GM12878 (cell line): ENCODE data around the gene SIRT5. TPM values are rescaled to one million over a fixed set of nuclear protein-coding genes. Genes with fewer than 3 reads are reported as not detected.
A peak's percentile ranks its signal among the peaks of the same experiment; 100 is the strongest.

Experiments
- BHLHE40 ChIP-seq, 2 experiments: fragments of 450-650 bp in 1 of 2; IDR thresholded peaks; 2 replicates each; pipeline ENCODE4 v1.6.1; 2011 to 2017; ENCODE audit warnings: low read depth in 2 of 2, borderline replicate concordance in 1 of 2, improper control_type of control experiment in 1 of 2, low read length in 1 of 2, mild to moderate bottlenecking in 1 of 2
- CBX3 ChIP-seq: fragments of 200-600 bp; sonication (generic); IDR thresholded peaks from 2 replicates; pipeline ENCODE4 v1.6.1; 2016; ENCODE audit warnings: low read depth, borderline replicate concordance
- CHD1 ChIP-seq: IDR thresholded peaks from 2 replicates; pipeline ENCODE4 v1.6.1; 2012; ENCODE audit warnings: low read depth, low read length, improper control_type of control experiment
- CREB1 ChIP-seq: IDR thresholded peaks from 2 replicates; pipeline ENCODE4 v1.6.1; 2012; ENCODE audit warnings: low read depth, mild to moderate bottlenecking, inconsistent platforms
- CREM ChIP-seq: IDR thresholded peaks from 2 replicates; pipeline ENCODE4 v1.6.1; 2014; ENCODE audit warnings: antibody characterized with exemption, low read depth
- MTA3 ChIP-seq: IDR thresholded peaks from 2 replicates; pipeline ENCODE4 v1.6.1; 2012; ENCODE audit warnings: low read length, inconsistent platforms, borderline replicate concordance
- NFXL1 ChIP-seq: fragments of 450-650 bp; IDR thresholded peaks from 2 replicates; pipeline ENCODE4 v1.6.1; 2017; ENCODE audit warnings: antibody characterized with exemption, mild to moderate bottlenecking, borderline replicate concordance
- NFYB ChIP-seq: IDR thresholded peaks from 2 replicates; pipeline ENCODE4 v1.6.1; 2011; ENCODE audit warnings: low read depth, mild to moderate bottlenecking, low read length, improper control_type of control experiment, moderate library complexity; ENCODE audit not compliant: insufficient read depth
- NR2F1 ChIP-seq: fragments of 450-650 bp; conservative IDR thresholded peaks from 2 replicates; pipeline ENCODE4 v1.6.1; 2017; ENCODE audit warnings: mild to moderate bottlenecking
- SMAD1 ChIP-seq: fragments of 450-650 bp; IDR thresholded peaks from 2 replicates; pipeline ENCODE4 v1.6.1; 2018; ENCODE audit warnings: mild to moderate bottlenecking, low read depth; ENCODE audit not compliant: partially characterized antibody
- SMAD5 ChIP-seq: IDR thresholded peaks from 2 replicates; pipeline ENCODE4 v1.6.1; 2016; ENCODE audit warnings: antibody characterized with exemption, low read depth
- SREBF2 ChIP-seq: IDR thresholded peaks from 2 replicates; pipeline ENCODE4 v1.6.1; 2012; ENCODE audit warnings: mild to moderate bottlenecking, low read length
- ZNF207 ChIP-seq: fragments of 450-650 bp; IDR thresholded peaks from 2 replicates; pipeline ENCODE4 v1.6.1; 2014; ENCODE audit warnings: antibody characterized with exemption, mild to moderate bottlenecking, borderline replicate concordance
- polyA plus RNA-seq, 11 experiments: library from polyadenylated mRNA; depleted of rRNA in 4 of 11; unstranded in 6 of 11; stranded (reverse) in 5 of 11; fragments of >200 nt; fragmentation: Nextera tagmentation in 4 of 11; fragmentation: Illumina TruSeq in 1 of 11; extraction: Ambion mirVana in 4 of 11; extraction: Trizol in 1 of 11; gene quantifications; 1 replicate in 1 of 11; 2 replicates in 10 of 11; pipeline versions ENCODE4 v1.2.1 to v1.2.3, GENCODE V29; 2011 to 2016; ENCODE audit warnings: inconsistent platforms in 2 of 11, missing spikeins in 2 of 11, low read depth in 1 of 11
- total RNA-seq, 4 experiments: library from RNA; depleted of rRNA in 3 of 4; stranded (reverse); fragments of >200 nt in 3 of 4; fragmentation: Illumina TruSeq in 1 of 4; extraction: Trizol in 1 of 4; gene quantifications; 2 replicates each; pipeline versions ENCODE4 v1.2.1 to v1.2.3, GENCODE V29; 2013 to 2021
- TF ChIP-seq, protein P1 (sequence below): fragments of 450-650 bp; IDR thresholded peaks from 2 replicates; pipeline ENCODE4 v1.6.1; 2017; ENCODE audit warnings: mild to moderate bottlenecking, moderate library complexity
- TF ChIP-seq, protein P2 (sequence below): fragments of 450-650 bp; IDR thresholded peaks from 2 replicates; pipeline ENCODE4 v1.6.1; 2017; ENCODE audit warnings: mild to moderate bottlenecking
- TF ChIP-seq, protein P3 (sequence below): fragments of 450-650 bp; IDR thresholded peaks from 2 replicates; pipeline ENCODE4 v1.6.1; 2014; ENCODE audit warnings: mild to moderate bottlenecking
- TF ChIP-seq, protein P4 (sequence below): IDR thresholded peaks from 2 replicates; pipeline ENCODE4 v1.6.1; 2012; ENCODE audit warnings: low read length, inconsistent platforms

Gene SIRT5
- total and polyA plus RNA-seq, 10 of the 15 experiments (the other 5 are each of a cell fraction or from before 2014, with no cell fraction given) = 1.7 to 12.4 (median 10.0) TPM

DNA sequence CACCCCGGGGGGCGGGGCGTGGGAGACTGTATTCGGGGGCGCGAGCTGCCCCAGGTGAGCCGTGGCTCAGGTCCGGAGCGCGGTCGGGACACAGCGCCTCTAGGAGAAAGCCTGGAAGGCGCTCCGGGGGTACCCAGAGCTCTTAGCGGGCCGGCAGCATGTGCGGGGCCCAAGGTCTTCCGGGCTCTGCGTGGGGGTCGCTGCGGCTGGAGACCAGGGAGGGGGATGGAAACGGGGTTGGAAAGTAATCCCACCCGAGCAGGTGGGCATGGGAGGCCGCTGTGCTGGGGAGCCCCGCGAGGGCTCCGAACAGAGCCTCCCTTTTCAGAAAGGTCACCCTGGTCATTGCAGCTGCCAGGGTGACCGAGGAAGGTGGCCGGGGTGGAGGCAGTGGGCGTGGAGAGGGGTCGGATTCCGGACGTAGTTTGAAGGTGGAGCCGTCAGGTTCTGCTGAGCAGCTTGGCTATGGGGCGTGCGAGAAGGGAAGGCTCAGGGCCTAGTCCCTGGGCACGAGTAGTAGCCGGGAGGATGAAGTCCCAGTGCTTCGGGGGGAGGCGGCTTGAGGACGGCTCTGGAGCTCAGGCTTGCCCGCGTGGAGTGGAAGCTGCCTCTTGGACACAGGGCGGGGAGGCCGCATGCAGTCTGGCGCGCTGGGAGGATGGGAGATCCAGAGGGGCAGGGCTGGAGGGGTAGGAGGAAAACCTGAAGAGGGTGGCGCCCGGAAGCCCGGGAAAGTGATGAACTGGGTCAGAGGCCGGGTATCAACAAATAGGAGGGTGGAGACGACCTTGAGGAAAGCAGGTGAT lies at the start of gene SIRT5 (continued):
- TF ChIP-seq, protein P1, sequence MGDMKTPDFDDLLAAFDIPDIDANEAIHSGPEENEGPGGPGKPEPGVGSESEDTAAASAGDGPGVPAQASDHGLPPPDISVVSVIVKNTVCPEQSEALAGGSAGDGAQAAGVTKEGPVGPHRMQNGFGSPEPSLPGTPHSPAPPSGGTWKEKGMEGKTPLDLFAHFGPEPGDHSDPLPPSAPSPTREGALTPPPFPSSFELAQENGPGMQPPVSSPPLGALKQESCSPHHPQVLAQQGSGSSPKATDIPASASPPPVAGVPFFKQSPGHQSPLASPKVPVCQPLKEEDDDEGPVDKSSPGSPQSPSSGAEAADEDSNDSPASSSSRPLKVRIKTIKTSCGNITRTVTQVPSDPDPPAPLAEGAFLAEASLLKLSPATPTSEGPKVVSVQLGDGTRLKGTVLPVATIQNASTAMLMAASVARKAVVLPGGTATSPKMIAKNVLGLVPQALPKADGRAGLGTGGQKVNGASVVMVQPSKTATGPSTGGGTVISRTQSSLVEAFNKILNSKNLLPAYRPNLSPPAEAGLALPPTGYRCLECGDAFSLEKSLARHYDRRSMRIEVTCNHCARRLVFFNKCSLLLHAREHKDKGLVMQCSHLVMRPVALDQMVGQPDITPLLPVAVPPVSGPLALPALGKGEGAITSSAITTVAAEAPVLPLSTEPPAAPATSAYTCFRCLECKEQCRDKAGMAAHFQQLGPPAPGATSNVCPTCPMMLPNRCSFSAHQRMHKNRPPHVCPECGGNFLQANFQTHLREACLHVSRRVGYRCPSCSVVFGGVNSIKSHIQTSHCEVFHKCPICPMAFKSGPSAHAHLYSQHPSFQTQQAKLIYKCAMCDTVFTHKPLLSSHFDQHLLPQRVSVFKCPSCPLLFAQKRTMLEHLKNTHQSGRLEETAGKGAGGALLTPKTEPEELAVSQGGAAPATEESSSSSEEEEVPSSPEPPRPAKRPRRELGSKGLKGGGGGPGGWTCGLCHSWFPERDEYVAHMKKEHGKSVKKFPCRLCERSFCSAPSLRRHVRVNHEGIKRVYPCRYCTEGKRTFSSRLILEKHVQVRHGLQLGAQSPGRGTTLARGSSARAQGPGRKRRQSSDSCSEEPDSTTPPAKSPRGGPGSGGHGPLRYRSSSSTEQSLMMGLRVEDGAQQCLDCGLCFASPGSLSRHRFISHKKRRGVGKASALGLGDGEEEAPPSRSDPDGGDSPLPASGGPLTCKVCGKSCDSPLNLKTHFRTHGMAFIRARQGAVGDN = peak; percentile 74
- TF ChIP-seq CREB1 (0 out of 2 replicates have a peak, but pooled peaks have one; percentile 35), SMAD5 (peak; percentile 14; the same call in 1 of the 2 replicates), SREBF2 (no peak), NFXL1 (no peak), NFYB (no peak), MTA3 (no peak), CHD1 (no peak), BHLHE40 (IDR thresholded peaks at IDR 0.05; ENCODE audit: borderline replicate concordance in 1 of 2, low read depth in 2 of 2, low read length in 1 of 2) (0 out of 4 replicates have a peak, but pooled peaks have one; percentile 16 to 33), CBX3 (no peak), ZNF207 (no peak), SMAD1 (no peak), NR2F1 (peak; percentile 93), CREM (no peak; the same call in none of the 2 replicates)
- TF ChIP-seq, protein P2, sequence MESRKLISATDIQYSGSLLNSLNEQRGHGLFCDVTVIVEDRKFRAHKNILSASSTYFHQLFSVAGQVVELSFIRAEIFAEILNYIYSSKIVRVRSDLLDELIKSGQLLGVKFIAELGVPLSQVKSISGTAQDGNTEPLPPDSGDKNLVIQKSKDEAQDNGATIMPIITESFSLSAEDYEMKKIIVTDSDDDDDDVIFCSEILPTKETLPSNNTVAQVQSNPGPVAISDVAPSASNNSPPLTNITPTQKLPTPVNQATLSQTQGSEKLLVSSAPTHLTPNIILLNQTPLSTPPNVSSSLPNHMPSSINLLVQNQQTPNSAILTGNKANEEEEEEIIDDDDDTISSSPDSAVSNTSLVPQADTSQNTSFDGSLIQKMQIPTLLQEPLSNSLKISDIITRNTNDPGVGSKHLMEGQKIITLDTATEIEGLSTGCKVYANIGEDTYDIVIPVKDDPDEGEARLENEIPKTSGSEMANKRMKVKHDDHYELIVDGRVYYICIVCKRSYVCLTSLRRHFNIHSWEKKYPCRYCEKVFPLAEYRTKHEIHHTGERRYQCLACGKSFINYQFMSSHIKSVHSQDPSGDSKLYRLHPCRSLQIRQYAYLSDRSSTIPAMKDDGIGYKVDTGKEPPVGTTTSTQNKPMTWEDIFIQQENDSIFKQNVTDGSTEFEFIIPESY = no peak
- TF ChIP-seq, protein P3, sequence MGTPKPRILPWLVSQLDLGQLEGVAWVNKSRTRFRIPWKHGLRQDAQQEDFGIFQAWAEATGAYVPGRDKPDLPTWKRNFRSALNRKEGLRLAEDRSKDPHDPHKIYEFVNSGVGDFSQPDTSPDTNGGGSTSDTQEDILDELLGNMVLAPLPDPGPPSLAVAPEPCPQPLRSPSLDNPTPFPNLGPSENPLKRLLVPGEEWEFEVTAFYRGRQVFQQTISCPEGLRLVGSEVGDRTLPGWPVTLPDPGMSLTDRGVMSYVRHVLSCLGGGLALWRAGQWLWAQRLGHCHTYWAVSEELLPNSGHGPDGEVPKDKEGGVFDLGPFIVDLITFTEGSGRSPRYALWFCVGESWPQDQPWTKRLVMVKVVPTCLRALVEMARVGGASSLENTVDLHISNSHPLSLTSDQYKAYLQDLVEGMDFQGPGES = no peak
- TF ChIP-seq, protein P4, sequence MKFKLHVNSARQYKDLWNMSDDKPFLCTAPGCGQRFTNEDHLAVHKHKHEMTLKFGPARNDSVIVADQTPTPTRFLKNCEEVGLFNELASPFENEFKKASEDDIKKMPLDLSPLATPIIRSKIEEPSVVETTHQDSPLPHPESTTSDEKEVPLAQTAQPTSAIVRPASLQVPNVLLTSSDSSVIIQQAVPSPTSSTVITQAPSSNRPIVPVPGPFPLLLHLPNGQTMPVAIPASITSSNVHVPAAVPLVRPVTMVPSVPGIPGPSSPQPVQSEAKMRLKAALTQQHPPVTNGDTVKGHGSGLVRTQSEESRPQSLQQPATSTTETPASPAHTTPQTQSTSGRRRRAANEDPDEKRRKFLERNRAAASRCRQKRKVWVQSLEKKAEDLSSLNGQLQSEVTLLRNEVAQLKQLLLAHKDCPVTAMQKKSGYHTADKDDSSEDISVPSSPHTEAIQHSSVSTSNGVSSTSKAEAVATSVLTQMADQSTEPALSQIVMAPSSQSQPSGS = no peak
